ENCODE results near the gene LASP1. TPM values are rescaled to one million over a fixed set of nuclear protein-coding genes. Genes with fewer than 3 reads are reported as not detected.

Gene LASP1
- total RNA-seq, 2 experiments from 2014 or later, result 48.6 to 110 TPM

DNA sequence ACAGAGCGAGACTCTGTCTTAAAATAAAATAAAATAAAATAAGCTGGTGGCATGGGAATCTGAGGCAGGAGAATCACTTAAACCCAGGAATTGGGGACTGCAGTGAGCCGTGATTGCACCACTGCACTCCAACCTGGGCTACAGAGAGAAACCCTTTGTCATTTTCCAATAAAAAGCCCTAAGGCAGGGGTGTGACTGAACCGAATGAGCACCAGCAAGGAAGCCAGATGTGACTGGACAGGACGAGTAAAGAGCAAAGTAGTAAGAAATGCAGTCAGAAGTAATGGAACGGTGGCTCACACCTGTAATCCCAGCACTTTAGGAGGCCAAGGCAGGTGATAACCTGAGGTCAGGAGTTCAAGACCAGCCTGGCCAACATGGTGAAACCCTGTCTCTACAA, 12.6 kb upstream of the LASP1 start:
- Histone ChIP-seq H4K20me1 (ENCODE audit: insufficient read depth, low read length) (peaks cover 7% of the 10 kb centered on the region), H3K36me3 (ENCODE audit: insufficient read depth, low read length) (peaks cover 12% of the 10 kb centered on the region), H3K4me1 (ENCODE audit: insufficient read depth, low read length, poor library complexity, severe bottlenecking) (peaks cover 21% of the 10 kb centered on the region), H3K9me3 (ENCODE audit: low read length) (no peaks in the 10 kb centered on the region), H3K27ac (ENCODE audit: low read depth, low read length, poor library complexity, severe bottlenecking) (no peak overlapping the region), H3K4me2 (ENCODE audit: low read length) (no peak overlapping the region), H3K4me3 (ENCODE audit: low read depth, low read length, poor library complexity, severe bottlenecking) (no peak overlapping the region), H2AFZ (ENCODE audit: low read length) (peak overlapping the region; percentile 26; the same call in 1 of the 2 replicates), H3K79me2 (ENCODE audit: insufficient read depth, low read depth, low read length) (peaks cover 13% of the 10 kb centered on the region), H3K9me2 (ENCODE audit: insufficient read depth, low read length) (no peaks in the 10 kb centered on the region)
- no peak for DNase-seq (ENCODE audit: low spot score)
- ChIA-PET CTCF (ENCODE audit: unreplicated experiment) (no interaction called here), POLR2A (no interaction called here)
- TF ChIP-seq EZH2phosphoT487 (IDR thresholded peaks at IDR 0.05; ENCODE audit: borderline replicate concordance, low read depth, low read length), result no peak
- TF ChIP-seq, protein P1, sequence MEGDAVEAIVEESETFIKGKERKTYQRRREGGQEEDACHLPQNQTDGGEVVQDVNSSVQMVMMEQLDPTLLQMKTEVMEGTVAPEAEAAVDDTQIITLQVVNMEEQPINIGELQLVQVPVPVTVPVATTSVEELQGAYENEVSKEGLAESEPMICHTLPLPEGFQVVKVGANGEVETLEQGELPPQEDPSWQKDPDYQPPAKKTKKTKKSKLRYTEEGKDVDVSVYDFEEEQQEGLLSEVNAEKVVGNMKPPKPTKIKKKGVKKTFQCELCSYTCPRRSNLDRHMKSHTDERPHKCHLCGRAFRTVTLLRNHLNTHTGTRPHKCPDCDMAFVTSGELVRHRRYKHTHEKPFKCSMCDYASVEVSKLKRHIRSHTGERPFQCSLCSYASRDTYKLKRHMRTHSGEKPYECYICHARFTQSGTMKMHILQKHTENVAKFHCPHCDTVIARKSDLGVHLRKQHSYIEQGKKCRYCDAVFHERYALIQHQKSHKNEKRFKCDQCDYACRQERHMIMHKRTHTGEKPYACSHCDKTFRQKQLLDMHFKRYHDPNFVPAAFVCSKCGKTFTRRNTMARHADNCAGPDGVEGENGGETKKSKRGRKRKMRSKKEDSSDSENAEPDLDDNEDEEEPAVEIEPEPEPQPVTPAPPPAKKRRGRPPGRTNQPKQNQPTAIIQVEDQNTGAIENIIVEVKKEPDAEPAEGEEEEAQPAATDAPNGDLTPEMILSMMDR (conservative IDR thresholded peaks at IDR 0.05; ENCODE audit: low read length), result no peak
- no TSS peak for BruUV-seq (replicated peaks)
- intact Hi-C loops (cut with micrococcal nuclease; ENCODE audit: unreplicated experiment), result no loop called here

DNA sequence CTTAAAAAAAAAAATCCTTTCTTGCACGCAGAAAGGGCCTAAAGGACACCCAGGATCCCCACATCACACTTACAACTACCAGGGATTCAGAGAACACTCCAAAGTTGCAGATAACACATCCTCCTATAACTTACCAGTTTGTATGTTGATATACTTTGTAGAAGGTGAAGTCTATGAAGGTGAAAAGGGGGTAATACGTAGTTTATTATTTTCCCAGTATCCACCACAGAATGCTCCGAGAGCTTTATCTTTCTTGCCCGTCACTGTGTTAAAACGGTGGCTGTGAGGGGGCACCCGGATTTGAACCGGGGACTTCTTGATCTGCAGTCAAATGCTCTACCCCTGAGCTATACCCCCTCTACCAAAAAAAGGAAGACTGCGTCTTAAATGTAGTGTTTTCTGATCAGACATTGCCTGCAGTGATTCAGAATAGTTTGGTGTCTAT, 8.4 kb upstream of the LASP1 start:
- BruUV-seq (replicated peaks), result no TSS peak
- DNase-seq (ENCODE audit: low spot score), result peak; percentile 25
- Histone ChIP-seq H3K9me2 (ENCODE audit: insufficient read depth, low read length) (no peaks in the 10 kb centered on the region), H3K79me2 (ENCODE audit: insufficient read depth, low read depth, low read length) (no peaks in the 10 kb centered on the region), H3K9me3 (ENCODE audit: low read length) (no peaks in the 10 kb centered on the region), H4K20me1 (ENCODE audit: insufficient read depth, low read length) (no peaks in the 10 kb centered on the region), H2AFZ (ENCODE audit: low read length) (no peak overlapping the region), H3K4me1 (ENCODE audit: insufficient read depth, low read length, poor library complexity, severe bottlenecking) (peaks cover 37% of the 10 kb centered on the region), H3K36me3 (ENCODE audit: insufficient read depth, low read length) (no peaks in the 10 kb centered on the region), H3K27ac (ENCODE audit: low read depth, low read length, poor library complexity, severe bottlenecking) (no peak overlapping the region), H3K4me2 (ENCODE audit: low read length) (no peak overlapping the region), H3K4me3 (ENCODE audit: low read depth, low read length, poor library complexity, severe bottlenecking) (no peak overlapping the region)
- ChIA-PET POLR2A (no interaction called here), CTCF (ENCODE audit: unreplicated experiment) (no interaction called here)
- TF ChIP-seq, protein P1 (conservative IDR thresholded peaks at IDR 0.05; ENCODE audit: low read length), result no peak
- no peak for TF ChIP-seq EZH2phosphoT487 (IDR thresholded peaks at IDR 0.05; ENCODE audit: borderline replicate concordance, low read depth, low read length)
- intact Hi-C loops (cut with micrococcal nuclease; ENCODE audit: unreplicated experiment), result no loop called here

DNA sequence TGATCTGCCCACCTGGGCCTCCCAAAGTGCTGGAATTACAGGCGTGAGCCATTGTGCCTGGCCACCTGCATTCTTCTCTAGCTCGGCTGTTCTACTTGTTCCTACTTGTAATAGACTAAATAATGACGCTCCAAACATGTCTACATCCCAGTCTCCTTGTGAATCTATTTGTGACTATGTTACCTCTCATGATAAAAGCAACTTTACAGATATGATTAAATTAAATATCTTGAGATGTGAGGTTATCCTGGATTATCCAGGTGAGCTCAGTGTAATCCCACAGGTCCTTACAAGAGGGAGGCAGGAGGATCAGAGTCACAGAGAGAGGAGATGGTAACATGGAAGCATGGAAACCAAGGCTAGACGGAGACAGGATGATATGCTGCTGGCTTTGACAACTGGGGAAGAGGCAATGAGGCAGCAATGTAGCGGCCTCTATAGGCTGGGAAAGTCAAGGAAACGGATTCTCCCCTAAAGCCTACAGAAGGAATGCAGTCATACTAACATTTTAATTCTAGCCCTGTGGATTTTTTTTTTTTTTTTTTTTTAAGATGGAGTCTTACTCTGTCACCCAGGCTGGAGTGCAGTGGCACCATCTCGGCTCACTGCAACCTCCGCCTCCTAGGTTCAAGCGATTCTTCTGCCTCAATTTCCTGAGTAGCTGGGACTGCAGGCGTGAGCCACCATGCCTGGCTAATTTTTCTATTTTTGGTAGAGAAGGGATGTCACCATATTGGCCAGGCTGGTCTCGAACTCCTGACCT, 5.0 kb upstream of the LASP1 start:
- BruUV-seq (replicated peaks), result no TSS peak
- POLR2A ChIA-PET, result interaction anchor here (0.7 to 1.6 kb wide), 3 partner anchors 10 to 289 kb away, joined by 3 to 4 read pairs (median 3); no protein-coding TSS in a partner anchor
- intact Hi-C loops (cut with micrococcal nuclease; ENCODE audit: unreplicated experiment), result loop anchor here (5.0 kb wide), 1 partner anchor 102 kb away; the partner anchor contains the start of gene FBXO47

More for the DNA sequence above, 5.0 kb upstream of the LASP1 start:
- H3K4me1 ChIP-seq (ENCODE audit: insufficient read depth, low read length, poor library complexity, severe bottlenecking), result peaks cover 41% of the 10 kb centered on the region
- H3K4me2 ChIP-seq (ENCODE audit: low read length), result no peak overlapping the region
- no peak overlapping the region for H3K4me3 ChIP-seq (ENCODE audit: low read depth, low read length, poor library complexity, severe bottlenecking)
- no peak overlapping the region for H3K27ac ChIP-seq (ENCODE audit: low read depth, low read length, poor library complexity, severe bottlenecking)
- CTCF ChIA-PET (ENCODE audit: unreplicated experiment), result no interaction called here
- H3K9me3 ChIP-seq (ENCODE audit: low read length), result no peaks in the 10 kb centered on the region
- DNase-seq (ENCODE audit: low spot score), result no peak
- no peaks in the 10 kb centered on the region for H3K79me2 ChIP-seq (ENCODE audit: insufficient read depth, low read depth, low read length)
- H2AFZ ChIP-seq (ENCODE audit: low read length), result no peak overlapping the region
- no peaks in the 10 kb centered on the region for H4K20me1 ChIP-seq (ENCODE audit: insufficient read depth, low read length)
- no peaks in the 10 kb centered on the region for H3K9me2 ChIP-seq (ENCODE audit: insufficient read depth, low read length)
- no peak for TF ChIP-seq EZH2phosphoT487 (IDR thresholded peaks at IDR 0.05; ENCODE audit: borderline replicate concordance, low read depth, low read length)
- TF ChIP-seq, protein P1 (conservative IDR thresholded peaks at IDR 0.05; ENCODE audit: low read length), result no peak
- H3K36me3 ChIP-seq (ENCODE audit: insufficient read depth, low read length), result no peaks in the 10 kb centered on the region
